ENCODE results near the gene OR4K14. TPM values are rescaled to one million over a fixed set of nuclear protein-coding genes. Genes with fewer than 3 reads are reported as not detected.
"Not testable (repeated sequence)": the region's sequence is repeated elsewhere in the genome, so short reads cannot be mapped to it uniquely, and the experiment has no call there.

The OR4K14 gene
- total RNA-seq, 1 donor = not detected

DNA sequence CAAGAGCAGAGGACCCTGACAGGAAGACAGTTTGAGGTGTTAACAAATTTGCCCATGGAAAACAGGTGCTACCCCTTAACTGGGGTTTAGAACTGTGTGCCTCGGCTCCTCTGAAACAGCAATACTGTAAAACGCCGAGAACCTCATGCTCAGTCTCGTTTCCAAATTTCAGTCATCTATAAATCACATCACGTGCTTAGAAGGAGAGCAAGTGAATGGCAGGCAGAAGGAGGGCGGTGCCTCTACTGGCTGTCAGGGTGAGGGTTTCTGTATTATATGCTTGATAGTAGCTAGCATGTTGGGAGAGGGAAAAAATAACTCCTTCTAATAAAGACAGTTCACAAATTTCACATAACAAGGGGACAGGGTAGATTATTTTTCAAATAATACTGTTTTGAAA is 12.0 kb upstream of the OR4K14 start:
- TF ChIP-seq, protein P1, sequence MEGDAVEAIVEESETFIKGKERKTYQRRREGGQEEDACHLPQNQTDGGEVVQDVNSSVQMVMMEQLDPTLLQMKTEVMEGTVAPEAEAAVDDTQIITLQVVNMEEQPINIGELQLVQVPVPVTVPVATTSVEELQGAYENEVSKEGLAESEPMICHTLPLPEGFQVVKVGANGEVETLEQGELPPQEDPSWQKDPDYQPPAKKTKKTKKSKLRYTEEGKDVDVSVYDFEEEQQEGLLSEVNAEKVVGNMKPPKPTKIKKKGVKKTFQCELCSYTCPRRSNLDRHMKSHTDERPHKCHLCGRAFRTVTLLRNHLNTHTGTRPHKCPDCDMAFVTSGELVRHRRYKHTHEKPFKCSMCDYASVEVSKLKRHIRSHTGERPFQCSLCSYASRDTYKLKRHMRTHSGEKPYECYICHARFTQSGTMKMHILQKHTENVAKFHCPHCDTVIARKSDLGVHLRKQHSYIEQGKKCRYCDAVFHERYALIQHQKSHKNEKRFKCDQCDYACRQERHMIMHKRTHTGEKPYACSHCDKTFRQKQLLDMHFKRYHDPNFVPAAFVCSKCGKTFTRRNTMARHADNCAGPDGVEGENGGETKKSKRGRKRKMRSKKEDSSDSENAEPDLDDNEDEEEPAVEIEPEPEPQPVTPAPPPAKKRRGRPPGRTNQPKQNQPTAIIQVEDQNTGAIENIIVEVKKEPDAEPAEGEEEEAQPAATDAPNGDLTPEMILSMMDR (IDR thresholded peaks at IDR 0.05; ENCODE audit: insufficient read depth, low read length) = no peak
- H3K4me3 ChIP-seq (ENCODE audit: low read depth, low read length) = no peak overlapping the region
- DNase-seq (ENCODE audit: low read depth) = no peak

DNA sequence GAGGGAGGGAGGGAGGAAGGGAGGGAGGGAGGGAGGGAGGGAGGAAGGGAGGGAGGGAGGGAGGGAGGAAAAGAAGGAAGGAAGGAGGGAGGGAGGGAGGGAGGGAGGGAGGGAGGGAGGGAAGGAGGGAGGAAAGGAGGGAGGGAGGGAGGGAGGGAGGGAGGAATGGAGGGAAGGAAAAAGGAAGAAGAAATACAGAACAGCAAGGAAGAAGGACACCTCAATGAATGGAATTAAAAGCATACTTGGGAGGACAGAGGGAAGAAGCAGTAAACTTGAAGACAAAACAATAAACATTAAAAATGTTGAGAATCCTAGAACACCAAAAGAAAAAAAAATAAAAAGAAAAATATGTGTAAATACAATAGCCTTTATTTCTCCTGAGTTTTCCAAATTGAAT is 11.0 kb downstream of the OR4K14 start:
- TF ChIP-seq, protein P1 (IDR thresholded peaks at IDR 0.05; ENCODE audit: insufficient read depth, low read length) = no peak
- DNase-seq (ENCODE audit: low read depth) = no peak
- no peak overlapping the region for H3K4me3 ChIP-seq (ENCODE audit: low read depth, low read length)

DNA sequence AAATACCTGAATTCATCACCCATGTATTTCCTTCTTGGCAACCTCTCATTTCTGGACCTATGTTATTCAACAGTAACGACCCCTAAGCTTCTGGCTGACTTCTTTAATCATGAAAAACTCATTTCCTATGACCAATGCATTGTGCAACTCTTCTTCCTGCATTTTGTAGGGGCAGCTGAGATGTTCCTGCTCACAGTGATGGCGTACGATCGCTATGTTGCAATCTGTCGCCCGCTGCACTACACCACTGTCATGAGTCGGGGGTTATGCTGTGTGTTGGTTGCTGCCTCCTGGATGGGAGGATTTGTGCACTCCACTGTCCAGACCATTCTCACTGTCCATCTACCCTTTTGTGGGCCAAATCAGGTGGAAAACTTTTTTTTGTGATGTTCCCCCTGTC is 16.8 kb downstream of the OR4K14 start:
- H3K4me3 ChIP-seq (ENCODE audit: low read depth, low read length) = no peak overlapping the region
- TF ChIP-seq, protein P1 (IDR thresholded peaks at IDR 0.05; ENCODE audit: insufficient read depth, low read length) = no peak
- no peak for DNase-seq (ENCODE audit: low read depth)

DNA sequence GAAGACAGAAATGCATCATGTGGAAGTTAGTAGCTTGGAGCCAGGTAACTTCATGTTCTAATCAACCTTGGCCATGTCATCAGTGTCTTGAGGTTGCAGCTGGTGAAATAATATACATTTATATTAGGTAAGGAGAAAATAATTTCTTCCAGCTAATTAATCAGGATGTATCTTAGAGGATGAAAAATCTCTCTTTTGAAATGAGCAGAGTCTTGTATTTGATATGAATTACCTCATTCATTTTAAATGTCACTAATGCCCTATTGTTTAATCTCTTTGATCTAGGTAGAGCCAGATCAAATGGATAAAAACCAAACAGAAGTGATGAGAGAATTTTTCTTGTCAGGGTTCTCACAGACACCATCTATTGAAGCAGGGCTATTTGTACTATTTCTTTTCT is 17.2 kb downstream of the OR4K14 start, which contains the start of gene OR4Q2:
Gene OR4Q2, plus strand, starts transcription at position 301 of the 400 bp plus-strand sequence.
- no peak for DNase-seq (ENCODE audit: low read depth)
- TF ChIP-seq, protein P1 (IDR thresholded peaks at IDR 0.05; ENCODE audit: insufficient read depth, low read length) = no peak
- no peak within 1 kb of the TSS for H3K4me3 ChIP-seq (ENCODE audit: low read depth, low read length)

DNA sequence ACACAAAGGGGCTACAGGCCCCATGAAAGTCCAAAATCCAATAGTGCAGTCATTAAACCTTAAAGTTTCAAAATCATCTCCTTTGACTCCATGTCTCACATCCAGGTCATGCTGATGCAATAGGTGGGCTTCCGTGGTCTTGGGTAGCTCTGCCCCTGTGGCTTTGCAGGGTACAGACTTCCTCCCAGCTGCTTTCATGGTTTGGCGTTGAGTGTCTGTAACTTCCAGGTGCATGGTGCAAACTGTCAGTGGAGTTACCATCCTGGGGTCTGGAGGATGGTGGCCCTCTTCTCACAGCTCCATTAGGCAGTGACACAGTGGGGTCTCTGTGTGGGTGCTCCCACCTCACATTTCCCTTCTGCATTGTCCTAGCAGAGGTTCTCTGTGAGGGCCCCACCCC is 25.7 kb downstream of the OR4K14 start:
- TF ChIP-seq, protein P1 (IDR thresholded peaks at IDR 0.05; ENCODE audit: insufficient read depth, low read length) = no peak
- no peak overlapping the region for H3K4me3 ChIP-seq (ENCODE audit: low read depth, low read length)
- no peak for DNase-seq (ENCODE audit: low read depth)

DNA sequence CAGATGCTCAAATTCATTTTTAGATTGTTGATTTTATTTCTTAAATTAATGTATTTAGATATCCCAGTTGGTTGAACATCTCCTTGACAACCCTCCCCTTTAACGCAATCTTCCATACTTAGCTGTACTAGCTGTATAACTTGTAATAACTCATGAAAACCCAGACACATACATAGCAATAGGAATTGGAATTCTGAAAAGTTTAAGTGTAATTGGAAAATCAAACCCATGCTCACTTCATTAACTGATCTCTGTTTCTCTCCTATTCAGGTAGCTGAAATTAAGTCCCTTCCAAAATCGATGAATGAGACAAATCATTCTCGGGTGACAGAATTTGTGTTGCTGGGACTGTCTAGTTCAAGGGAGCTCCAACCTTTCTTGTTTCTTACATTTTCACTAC is 43.8 kb downstream of the OR4K14 start, which contains the start of gene OR4K15:
Gene OR4K15, plus strand, starts transcription at position 301 of the 400 bp plus-strand sequence. Its CDS starts 0 bp downstream, at position 301.
- DNase-seq (ENCODE audit: low read depth) = no peak
- TF ChIP-seq, protein P1 (IDR thresholded peaks at IDR 0.05; ENCODE audit: insufficient read depth, low read length) = no peak
- no peak within 1 kb of the TSS for H3K4me3 ChIP-seq (ENCODE audit: low read depth, low read length)

DNA sequence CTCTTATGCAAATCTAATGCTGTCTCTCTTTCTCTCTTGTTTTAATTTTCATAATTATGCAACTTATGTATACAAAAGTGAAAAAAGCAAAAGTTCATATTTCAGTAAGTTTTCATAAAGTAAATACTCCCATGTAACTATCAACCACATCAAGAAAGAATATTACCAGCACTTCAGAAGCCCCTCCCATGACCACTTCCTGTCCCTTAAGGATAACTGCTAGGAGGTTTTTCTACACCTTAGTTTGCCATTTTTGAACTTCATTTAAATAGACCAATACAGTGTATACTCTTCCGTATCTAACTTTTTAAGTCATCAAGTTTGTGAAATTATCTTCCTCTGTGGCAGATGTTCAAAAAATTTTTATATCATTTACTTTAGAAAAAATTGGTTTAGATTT is 44.3 kb downstream of the OR4K14 start:
- DNase-seq (ENCODE audit: low read depth) = no peak
- no peak overlapping the region for H3K4me3 ChIP-seq (ENCODE audit: low read depth, low read length)
- TF ChIP-seq, protein P1 (IDR thresholded peaks at IDR 0.05; ENCODE audit: insufficient read depth, low read length) = no peak

DNA sequence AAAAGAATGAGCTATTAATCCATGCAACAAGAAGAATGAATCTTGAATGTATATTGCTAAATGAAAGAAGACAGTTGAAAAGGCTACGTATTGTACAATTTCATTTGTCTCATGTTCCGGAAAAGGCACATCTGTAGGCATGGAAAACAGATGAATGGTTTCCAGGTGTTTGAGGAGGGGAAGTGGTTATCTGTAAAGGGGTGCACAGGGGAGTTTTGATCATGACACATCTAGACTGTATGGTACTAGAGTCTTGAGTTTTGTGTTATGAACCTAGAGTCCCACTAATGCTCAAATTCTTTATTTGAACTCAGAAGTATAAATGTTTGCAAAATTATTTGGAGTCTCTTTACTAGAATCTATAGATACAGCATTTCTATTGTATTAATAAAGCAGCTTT is 49.4 kb downstream of the OR4K14 start:
- DNase-seq (ENCODE audit: low read depth); H3K4me3 ChIP-seq (ENCODE audit: low read depth, low read length): not testable (repeated sequence)

Measured in fibroblast of the aortic adventitia (primary cell).